ENCODE measurements around the gene TRAF3IP1.
"Not testable (repeated sequence)": the region's sequence is repeated elsewhere in the genome, so short reads cannot be mapped to it uniquely, and the experiment has no call there.

TRAF3IP1 gene

GRCh38 chr2:238380785-238381184 is 60.5 kb downstream of the TRAF3IP1 start:
- no peak for DNase-seq (ENCODE audit: low spot score)

GRCh38 chr2:238381341-238382115 is 61.2 kb downstream of the TRAF3IP1 start:
- no peak for DNase-seq (ENCODE audit: low spot score)

- no peak for DNase-seq (ENCODE audit: low spot score)
These were observed 62.1 kb downstream of the TRAF3IP1 start for GRCh38 chr2:238382381-238382781.

- no peak for DNase-seq (ENCODE audit: low spot score)
These were observed 62.8 kb downstream of the TRAF3IP1 start for GRCh38 chr2:238383135-238383534.

GRCh38 chr2:238383743-238384380 is 63.5 kb downstream of the TRAF3IP1 start:
- no peak for DNase-seq (ENCODE audit: low spot score)

GRCh38 chr2:238387332-238387731 is 67.0 kb downstream of the TRAF3IP1 start:
- DNase-seq (ENCODE audit: low spot score): no peak

GRCh38 chr2:238388794-238389193 is 68.5 kb downstream of the TRAF3IP1 start:
- no peak for DNase-seq (ENCODE audit: low spot score)

- DNase-seq (ENCODE audit: low spot score): no peak
These were observed 69.8 kb downstream of the TRAF3IP1 start for GRCh38 chr2:238389988-238390589.

GRCh38 chr2:238391042-238391689 is 70.8 kb downstream of the TRAF3IP1 start:
- DNase-seq (ENCODE audit: low spot score): no peak

GRCh38 chr2:238396663-238397062 is 76.3 kb downstream of the TRAF3IP1 start:
- no peak for DNase-seq (ENCODE audit: low spot score)

GRCh38 chr2:238397356-238397755 is 77.0 kb downstream of the TRAF3IP1 start:
- DNase-seq (ENCODE audit: low spot score): no peak

- no peak for DNase-seq (ENCODE audit: low spot score)
These were observed 78.3 kb downstream of the TRAF3IP1 start for GRCh38 chr2:238398577-238398976.

GRCh38 chr2:238399094-238399493 is 78.8 kb downstream of the TRAF3IP1 start:
- DNase-seq (ENCODE audit: low spot score): no peak

- DNase-seq (ENCODE audit: low spot score): no peak
These were observed 81.2 kb downstream of the TRAF3IP1 start for GRCh38 chr2:238401551-238401950.

- DNase-seq (ENCODE audit: low spot score): no peak
These were observed 83.5 kb downstream of the TRAF3IP1 start for GRCh38 chr2:238403632-238404405.

GRCh38 chr2:238404406-238405216 is 84.3 kb downstream of the TRAF3IP1 start:
- no peak for DNase-seq (ENCODE audit: low spot score)

GRCh38 chr2:238405217-238405555 is 84.9 kb downstream of the TRAF3IP1 start:
- not testable (repeated sequence) for DNase-seq (ENCODE audit: low spot score)

GRCh38 chr2:238406221-238406997 is 86.1 kb downstream of the TRAF3IP1 start:
- DNase-seq (ENCODE audit: low spot score): no peak

GRCh38 chr2:238406998-238407285 is 86.6 kb downstream of the TRAF3IP1 start:
- DNase-seq (ENCODE audit: low spot score): no peak

- no peak for DNase-seq (ENCODE audit: low spot score)
These were observed 87.2 kb downstream of the TRAF3IP1 start for GRCh38 chr2:238407566-238407965.
